SK-N-SH (cell line): Measurements from ENCODE around the gene CCNG2.

Experiments used
- CTCF ChIP-seq: fragments of 200-600 bp; sonication (generic); IDR thresholded peaks from 2 replicates; pipeline ENCODE4 v1.6.1; 2017; ENCODE audit warnings: antibody characterized with exemption, mild to moderate bottlenecking, moderate library complexity
- EP300 ChIP-seq, 2 experiments: IDR thresholded peaks; 2 replicates each; pipeline versions ENCODE4 v1.4.0 to v1.6.1; 2012; ENCODE audit warnings: borderline replicate concordance in 1 of 2, low read depth in 1 of 2, low read length in 1 of 2
- EZH2phosphoT487 ChIP-seq: fragments of 200-600 bp; sonication (generic); IDR thresholded peaks from 2 replicates; pipeline ENCODE4 v1.6.1; 2017; ENCODE audit warnings: low read depth, mixed run types, mild to moderate bottlenecking, antibody characterized with exemption, moderate library complexity, borderline replicate concordance
- GABPA ChIP-seq: IDR thresholded peaks from 2 replicates; pipeline ENCODE4 v1.4.0; 2012; ENCODE audit warnings: low read depth, mild to moderate bottlenecking
- JUND ChIP-seq: IDR thresholded peaks from 2 replicates; pipeline ENCODE4 v1.4.0; 2012
- NRF1 ChIP-seq: IDR thresholded peaks from 2 replicates; pipeline ENCODE4 v1.6.1; 2012; ENCODE audit warnings: low read depth, mild to moderate bottlenecking, low read length
- POLR2AphosphoS5 ChIP-seq: IDR thresholded peaks from 2 replicates; pipeline ENCODE4 v1.6.1; 2012; ENCODE audit warnings: low read depth, low read length
- RFX5 ChIP-seq: IDR thresholded peaks from 2 replicates; pipeline ENCODE4 v1.6.1; 2012; ENCODE audit warnings: mild to moderate bottlenecking, improper control_type of control experiment, low read length
- SIN3A ChIP-seq: IDR thresholded peaks from 2 replicates; pipeline ENCODE4 v1.6.1; 2012; ENCODE audit warnings: low read depth, mild to moderate bottlenecking, low read length, moderate library complexity, borderline replicate concordance
- SMC3 ChIP-seq: IDR thresholded peaks from 2 replicates; pipeline ENCODE4 v1.6.1; 2012; ENCODE audit warnings: low read depth, low read length, improper control_type of control experiment
- TAF1 ChIP-seq: IDR thresholded peaks from 2 replicates; pipeline ENCODE4 v1.6.1; 2012; ENCODE audit warnings: low read depth, mild to moderate bottlenecking, low read length, moderate library complexity, borderline replicate concordance
- TF ChIP-seq, protein P1 (sequence below): IDR thresholded peaks from 2 replicates; pipeline ENCODE4 v1.6.1; 2012; ENCODE audit warnings: mild to moderate bottlenecking, low read depth, low read length, moderate library complexity

DNA sequence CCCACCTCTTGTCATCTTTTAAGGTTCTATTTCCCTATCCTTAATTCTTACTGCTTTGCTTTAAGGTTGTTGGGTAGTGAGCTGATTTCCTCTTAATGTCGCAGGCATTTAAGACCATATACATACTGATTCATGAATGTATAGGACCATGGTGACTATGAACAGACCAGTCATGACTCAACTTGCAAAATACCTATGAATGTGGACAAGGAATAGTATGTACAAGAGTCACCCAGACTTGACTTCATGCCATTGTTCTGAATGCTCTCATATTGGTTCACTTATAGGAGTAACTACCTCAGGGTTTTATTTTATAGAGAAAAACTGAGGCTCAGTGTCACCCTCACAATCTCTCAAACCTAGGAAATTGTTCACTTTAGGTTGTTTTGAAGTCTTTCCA lies 44.3 kb downstream of the CCNG2 start:
- TF ChIP-seq POLR2AphosphoS5 (no peak), CTCF (no peak), JUND (no peak), SMC3 (no peak), EP300 (IDR thresholded peaks at IDR 0.05; ENCODE audit: borderline replicate concordance in 1 of 2, low read depth in 1 of 2, low read length in 1 of 2) (no peak), NRF1 (no peak), GABPA (no peak), SIN3A (no peak), TAF1 (no peak), EZH2phosphoT487 (no peak), RFX5 (no peak)
- TF ChIP-seq, protein P1, sequence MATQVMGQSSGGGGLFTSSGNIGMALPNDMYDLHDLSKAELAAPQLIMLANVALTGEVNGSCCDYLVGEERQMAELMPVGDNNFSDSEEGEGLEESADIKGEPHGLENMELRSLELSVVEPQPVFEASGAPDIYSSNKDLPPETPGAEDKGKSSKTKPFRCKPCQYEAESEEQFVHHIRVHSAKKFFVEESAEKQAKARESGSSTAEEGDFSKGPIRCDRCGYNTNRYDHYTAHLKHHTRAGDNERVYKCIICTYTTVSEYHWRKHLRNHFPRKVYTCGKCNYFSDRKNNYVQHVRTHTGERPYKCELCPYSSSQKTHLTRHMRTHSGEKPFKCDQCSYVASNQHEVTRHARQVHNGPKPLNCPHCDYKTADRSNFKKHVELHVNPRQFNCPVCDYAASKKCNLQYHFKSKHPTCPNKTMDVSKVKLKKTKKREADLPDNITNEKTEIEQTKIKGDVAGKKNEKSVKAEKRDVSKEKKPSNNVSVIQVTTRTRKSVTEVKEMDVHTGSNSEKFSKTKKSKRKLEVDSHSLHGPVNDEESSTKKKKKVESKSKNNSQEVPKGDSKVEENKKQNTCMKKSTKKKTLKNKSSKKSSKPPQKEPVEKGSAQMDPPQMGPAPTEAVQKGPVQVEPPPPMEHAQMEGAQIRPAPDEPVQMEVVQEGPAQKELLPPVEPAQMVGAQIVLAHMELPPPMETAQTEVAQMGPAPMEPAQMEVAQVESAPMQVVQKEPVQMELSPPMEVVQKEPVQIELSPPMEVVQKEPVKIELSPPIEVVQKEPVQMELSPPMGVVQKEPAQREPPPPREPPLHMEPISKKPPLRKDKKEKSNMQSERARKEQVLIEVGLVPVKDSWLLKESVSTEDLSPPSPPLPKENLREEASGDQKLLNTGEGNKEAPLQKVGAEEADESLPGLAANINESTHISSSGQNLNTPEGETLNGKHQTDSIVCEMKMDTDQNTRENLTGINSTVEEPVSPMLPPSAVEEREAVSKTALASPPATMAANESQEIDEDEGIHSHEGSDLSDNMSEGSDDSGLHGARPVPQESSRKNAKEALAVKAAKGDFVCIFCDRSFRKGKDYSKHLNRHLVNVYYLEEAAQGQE = no peak
